Bronchial epithelial cell (primary cell): ENCODE results near the gene MS4A6E. TPM values are rescaled to one million over a fixed set of nuclear protein-coding genes. Genes with fewer than 3 reads are reported as not detected.
A peak's percentile ranks its signal among the peaks of the same experiment; 100 is the strongest.

Experiments used
- DNase-seq: peaks from one replicate; pipeline ENCODE4 v3.0.0-alpha.2; 2010; ENCODE audit warnings: low read depth
- FAIRE-seq: peaks from 2 replicates; lab custom pipeline; 2011; peaks lifted over from hg19 to GRCh38; lab: Jason Lieb, UNC
- H3K27me3 ChIP-seq: 2 replicates; pipeline ENCODE4 v1.5.1; 2011; ENCODE audit warnings: low read length; ENCODE audit not compliant: control insufficient read depth, insufficient read depth
- H3K36me3 ChIP-seq: 2 replicates; pipeline ENCODE4 v1.5.1; 2011; ENCODE audit warnings: low read length; ENCODE audit not compliant: control insufficient read depth, insufficient read depth
- H3K4me3 ChIP-seq: 2 replicates; pipeline ENCODE4 v1.5.1; 2011; ENCODE audit warnings: mild to moderate bottlenecking, low read depth, low read length, control low read depth
- CTCF ChIP-seq: IDR thresholded peaks from 2 replicates; pipeline ENCODE4 v1.5.1; 2011; ENCODE audit warnings: mild to moderate bottlenecking, moderate library complexity, low read length, control low read depth, inconsistent platforms; ENCODE audit not compliant: insufficient read depth, severe bottlenecking
- total RNA-seq: library from RNA; depleted of rRNA; stranded (reverse); fragments of >200 nt; gene quantifications from 2 replicates; pipeline ENCODE4 v1.2.1, GENCODE V29; 2014

Gene MS4A6E
- total RNA-seq, 1 donor from 2014 or later, result not detected

- H3K27me3 ChIP-seq, result no peaks in the 10 kb centered on the region
- no peak for TF ChIP-seq CTCF
- H3K36me3 ChIP-seq, result no peaks in the 10 kb centered on the region
- no peak overlapping the region for H3K4me3 ChIP-seq
- FAIRE-seq, result no peak
- no peak for DNase-seq
Observed at GRCh38 chr11:60339356-60339755, 12.3 kb downstream of the MS4A6E start.

GRCh38 chr11:60343094-60343704 lies 16.1 kb downstream of the MS4A6E start:
- DNase-seq (peak; percentile 20), FAIRE-seq (no peak)
- H3K4me3 ChIP-seq, result no peak overlapping the region
- peak; percentile 46 for TF ChIP-seq CTCF
- H3K27me3 ChIP-seq, result no peaks in the 10 kb centered on the region
- no peaks in the 10 kb centered on the region for H3K36me3 ChIP-seq

GRCh38 chr11:60344146-60344545 lies 17.1 kb downstream of the MS4A6E start:
- no peaks in the 10 kb centered on the region for H3K27me3 ChIP-seq
- FAIRE-seq, result no peak
- DNase-seq, result no peak
- TF ChIP-seq CTCF, result no peak
- H3K4me3 ChIP-seq, result no peak overlapping the region
- no peaks in the 10 kb centered on the region for H3K36me3 ChIP-seq

GRCh38 chr11:60345489-60345888 lies 18.4 kb downstream of the MS4A6E start:
- H3K27me3 ChIP-seq, result no peaks in the 10 kb centered on the region
- peak; percentile 18 for DNase-seq
- H3K4me3 ChIP-seq, result no peak overlapping the region
- no peaks in the 10 kb centered on the region for H3K36me3 ChIP-seq
- FAIRE-seq, result no peak
- TF ChIP-seq CTCF, result peak; percentile 20

GRCh38 chr11:60347084-60347797 lies 20.2 kb downstream of the MS4A6E start:
- Histone ChIP-seq H3K4me3 (no peak overlapping the region), H3K27me3 (no peaks in the 10 kb centered on the region), H3K36me3 (no peaks in the 10 kb centered on the region)
- no peak for TF ChIP-seq CTCF
- DNase-seq, result no peak
- no peak for FAIRE-seq
